ENCODE data around the gene MMP15.

DNA sequence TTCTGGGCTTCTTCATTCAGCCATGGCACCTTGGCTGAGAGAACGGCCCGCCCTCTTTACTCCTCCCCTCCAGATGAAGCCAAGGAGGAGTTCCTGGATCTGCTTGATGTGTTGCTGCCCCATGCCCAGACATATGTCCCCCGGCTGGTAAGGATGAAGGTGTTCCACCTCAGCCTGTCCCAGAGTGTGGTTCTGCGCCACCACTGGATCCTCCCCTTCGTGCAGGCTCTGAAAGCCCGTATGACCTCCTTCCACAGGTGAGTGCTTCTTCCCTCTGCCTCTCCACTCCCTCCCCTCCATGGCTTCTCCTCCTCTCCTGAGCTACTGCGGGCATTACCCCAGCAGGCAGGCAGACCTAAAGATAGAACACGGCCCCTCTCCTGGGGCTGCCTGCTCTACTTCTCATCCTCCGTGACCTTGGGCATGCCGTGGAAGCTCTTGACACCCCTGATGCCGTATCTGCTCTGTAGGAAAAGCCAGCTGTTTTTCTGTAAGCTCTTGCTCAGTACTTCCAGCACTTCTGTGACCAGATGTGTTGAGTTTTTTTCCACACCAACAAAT lies 15.6 kb upstream of the MMP15 start:
- TF ChIP-seq TAF1 (conservative IDR thresholded peaks at IDR 0.05) (no peak), YY1 (IDR thresholded peaks at IDR 0.05) (no peak), RAD21 (IDR thresholded peaks at IDR 0.05) (no peak), GABPA (IDR thresholded peaks at IDR 0.05 in 1 of 2, conservative IDR thresholded peaks at IDR 0.05 in 1 of 2) (no peak), JUND (IDR thresholded peaks at IDR 0.05) (no peak)
- TF ChIP-seq, protein P1, sequence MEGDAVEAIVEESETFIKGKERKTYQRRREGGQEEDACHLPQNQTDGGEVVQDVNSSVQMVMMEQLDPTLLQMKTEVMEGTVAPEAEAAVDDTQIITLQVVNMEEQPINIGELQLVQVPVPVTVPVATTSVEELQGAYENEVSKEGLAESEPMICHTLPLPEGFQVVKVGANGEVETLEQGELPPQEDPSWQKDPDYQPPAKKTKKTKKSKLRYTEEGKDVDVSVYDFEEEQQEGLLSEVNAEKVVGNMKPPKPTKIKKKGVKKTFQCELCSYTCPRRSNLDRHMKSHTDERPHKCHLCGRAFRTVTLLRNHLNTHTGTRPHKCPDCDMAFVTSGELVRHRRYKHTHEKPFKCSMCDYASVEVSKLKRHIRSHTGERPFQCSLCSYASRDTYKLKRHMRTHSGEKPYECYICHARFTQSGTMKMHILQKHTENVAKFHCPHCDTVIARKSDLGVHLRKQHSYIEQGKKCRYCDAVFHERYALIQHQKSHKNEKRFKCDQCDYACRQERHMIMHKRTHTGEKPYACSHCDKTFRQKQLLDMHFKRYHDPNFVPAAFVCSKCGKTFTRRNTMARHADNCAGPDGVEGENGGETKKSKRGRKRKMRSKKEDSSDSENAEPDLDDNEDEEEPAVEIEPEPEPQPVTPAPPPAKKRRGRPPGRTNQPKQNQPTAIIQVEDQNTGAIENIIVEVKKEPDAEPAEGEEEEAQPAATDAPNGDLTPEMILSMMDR (IDR thresholded peaks at IDR 0.05; ENCODE audit: low read depth, low read length, missing input control), result no peak

Measured in liver (tissue), 3 donors.